ENCODE measurements around the gene STUM. TPM values are rescaled to one million over a fixed set of nuclear protein-coding genes. Genes with fewer than 3 reads are reported as not detected.
A peak's percentile ranks its signal among the peaks of the same experiment; 100 is the strongest.
"Not testable (repeated sequence)": the region's sequence is repeated elsewhere in the genome, so short reads cannot be mapped to it uniquely, and the experiment has no call there.

The STUM gene
- total and polyA plus RNA-seq, 8 donors: 0.15 to 2.1 (median 1.4) TPM

DNA sequence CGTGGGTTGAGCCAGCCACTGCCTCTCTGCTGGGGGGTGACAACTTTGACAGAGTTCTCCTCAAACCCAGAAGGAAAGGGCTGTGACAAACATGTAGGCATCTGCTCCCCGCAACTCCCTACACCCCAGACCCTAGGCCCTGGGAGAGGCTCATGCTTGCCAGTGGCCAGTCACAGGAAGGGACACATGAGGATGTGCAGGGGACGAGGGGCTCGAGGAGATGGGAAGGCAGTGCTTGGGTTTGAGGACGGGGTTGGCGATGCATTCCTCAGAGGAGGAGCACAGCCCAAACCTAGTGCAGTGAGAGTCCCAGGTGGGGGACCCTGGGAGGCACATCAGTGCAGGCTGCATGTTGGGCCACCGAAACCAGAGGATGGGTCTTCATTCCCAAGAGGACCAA is 62.1 kb downstream of the STUM start:
- DNase-seq (peak in 1 of 4 donors; percentile 37), ATAC-seq (no peak)
- Histone ChIP-seq H3K27ac (no peak overlapping the region), H3K27me3 (no peaks in the 10 kb centered on the region), H3K4me1 (no peaks in the 10 kb centered on the region), H3K4me3 (no peak overlapping the region), H3K36me3 (no peaks in the 10 kb centered on the region), H3K9me3 (no peaks in the 10 kb centered on the region)
- intact Hi-C loops (cut with DNase I): no loop called here
- TF ChIP-seq, protein P1, sequence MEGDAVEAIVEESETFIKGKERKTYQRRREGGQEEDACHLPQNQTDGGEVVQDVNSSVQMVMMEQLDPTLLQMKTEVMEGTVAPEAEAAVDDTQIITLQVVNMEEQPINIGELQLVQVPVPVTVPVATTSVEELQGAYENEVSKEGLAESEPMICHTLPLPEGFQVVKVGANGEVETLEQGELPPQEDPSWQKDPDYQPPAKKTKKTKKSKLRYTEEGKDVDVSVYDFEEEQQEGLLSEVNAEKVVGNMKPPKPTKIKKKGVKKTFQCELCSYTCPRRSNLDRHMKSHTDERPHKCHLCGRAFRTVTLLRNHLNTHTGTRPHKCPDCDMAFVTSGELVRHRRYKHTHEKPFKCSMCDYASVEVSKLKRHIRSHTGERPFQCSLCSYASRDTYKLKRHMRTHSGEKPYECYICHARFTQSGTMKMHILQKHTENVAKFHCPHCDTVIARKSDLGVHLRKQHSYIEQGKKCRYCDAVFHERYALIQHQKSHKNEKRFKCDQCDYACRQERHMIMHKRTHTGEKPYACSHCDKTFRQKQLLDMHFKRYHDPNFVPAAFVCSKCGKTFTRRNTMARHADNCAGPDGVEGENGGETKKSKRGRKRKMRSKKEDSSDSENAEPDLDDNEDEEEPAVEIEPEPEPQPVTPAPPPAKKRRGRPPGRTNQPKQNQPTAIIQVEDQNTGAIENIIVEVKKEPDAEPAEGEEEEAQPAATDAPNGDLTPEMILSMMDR (IDR thresholded peaks at IDR 0.05): no peak

DNA sequence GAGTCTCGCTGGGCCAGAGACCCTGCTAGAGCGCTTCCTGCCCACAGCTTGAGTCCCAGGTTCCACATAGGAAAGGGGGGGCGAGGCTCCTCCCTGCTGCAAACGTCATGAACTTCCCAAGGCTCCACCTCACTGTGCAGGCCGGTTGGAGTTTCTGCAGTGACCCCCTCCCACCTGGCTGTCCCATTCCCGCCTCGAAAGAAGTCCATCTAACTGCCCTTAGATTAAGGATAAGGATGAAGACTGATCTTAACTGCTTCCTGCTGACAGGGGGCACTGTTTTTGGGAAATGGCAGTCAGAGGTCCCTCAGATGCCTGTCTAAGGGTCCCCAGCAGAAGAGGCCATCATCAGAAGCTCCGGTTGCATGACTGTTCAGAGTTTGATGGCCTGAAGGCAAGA is 62.7 kb downstream of the STUM start:
- TF ChIP-seq, protein P1 (IDR thresholded peaks at IDR 0.05): no peak
- ATAC-seq (no peak), DNase-seq (peak in 1 of 4 donors; percentile 28)
- Histone ChIP-seq H3K27me3 (no peaks in the 10 kb centered on the region), H3K4me3 (no peak overlapping the region), H3K36me3 (no peaks in the 10 kb centered on the region), H3K27ac (no peak overlapping the region), H3K9me3 (peaks cover 0 to 3% of the 10 kb centered on the region in 2 donors), H3K4me1 (no peaks in the 10 kb centered on the region)
- intact Hi-C loops (cut with DNase I): no loop called here

GRCh38 chr1:226611980-226612379 is 63.4 kb downstream of the STUM start:
- ATAC-seq; H3K36me3 ChIP-seq; intact Hi-C loops (cut with DNase I); H3K4me3 ChIP-seq; H3K4me1 ChIP-seq; DNase-seq; H3K9me3 ChIP-seq; H3K27me3 ChIP-seq; H3K27ac ChIP-seq: not testable (repeated sequence)

GRCh38 chr1:226615876-226616275 is 67.3 kb downstream of the STUM start:
- Histone ChIP-seq H3K4me1 (no peaks in the 10 kb centered on the region), H3K9me3 (peaks cover 0 to 3% of the 10 kb centered on the region in 2 donors), H3K4me3 (no peak overlapping the region), H3K27me3 (no peaks in the 10 kb centered on the region), H3K27ac (no peak overlapping the region), H3K36me3 (no peaks in the 10 kb centered on the region)
- DNase-seq: no peak
- intact Hi-C loops (cut with DNase I): no loop called here
- TF ChIP-seq, protein P1 (IDR thresholded peaks at IDR 0.05): no peak
- no peak for ATAC-seq

DNA sequence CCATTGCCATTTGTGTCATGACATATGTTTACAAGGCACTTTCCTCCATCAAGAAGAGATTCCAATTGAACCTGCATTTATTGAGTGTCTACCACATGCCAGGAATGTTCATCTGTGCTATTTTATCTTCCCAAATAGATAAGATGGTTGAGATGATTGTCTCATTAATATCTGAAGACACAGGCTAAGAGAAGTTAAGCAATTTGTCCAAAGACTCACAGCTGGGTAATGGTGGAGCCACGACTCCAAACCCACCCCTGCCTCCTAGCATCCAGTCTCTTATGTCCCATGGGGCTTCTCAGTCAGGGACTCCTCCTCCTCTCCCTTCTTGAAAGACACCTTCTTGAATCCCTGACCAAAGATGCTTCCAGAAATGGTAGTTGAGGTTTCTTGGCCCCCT is 68.1 kb downstream of the STUM start:
- Histone ChIP-seq H3K36me3 (no peaks in the 10 kb centered on the region), H3K9me3 (peaks cover 0 to 3% of the 10 kb centered on the region in 2 donors), H3K27ac (no peak overlapping the region), H3K27me3 (no peaks in the 10 kb centered on the region), H3K4me1 (no peaks in the 10 kb centered on the region), H3K4me3 (no peak overlapping the region)
- DNase-seq (no peak), ATAC-seq (no peak)
- intact Hi-C loops (cut with DNase I): no loop called here
- TF ChIP-seq, protein P1 (IDR thresholded peaks at IDR 0.05): no peak

GRCh38 chr1:226617109-226617508 is 68.5 kb downstream of the STUM start:
- Histone ChIP-seq H3K27ac (no peak overlapping the region), H3K27me3 (no peaks in the 10 kb centered on the region), H3K4me3 (no peak overlapping the region), H3K4me1 (no peaks in the 10 kb centered on the region), H3K9me3 (peaks cover 0 to 3% of the 10 kb centered on the region in 2 donors), H3K36me3 (no peaks in the 10 kb centered on the region)
- TF ChIP-seq, protein P1 (IDR thresholded peaks at IDR 0.05): no peak
- intact Hi-C loops (cut with DNase I): no loop called here
- DNase-seq (no peak), ATAC-seq (no peak)

DNA sequence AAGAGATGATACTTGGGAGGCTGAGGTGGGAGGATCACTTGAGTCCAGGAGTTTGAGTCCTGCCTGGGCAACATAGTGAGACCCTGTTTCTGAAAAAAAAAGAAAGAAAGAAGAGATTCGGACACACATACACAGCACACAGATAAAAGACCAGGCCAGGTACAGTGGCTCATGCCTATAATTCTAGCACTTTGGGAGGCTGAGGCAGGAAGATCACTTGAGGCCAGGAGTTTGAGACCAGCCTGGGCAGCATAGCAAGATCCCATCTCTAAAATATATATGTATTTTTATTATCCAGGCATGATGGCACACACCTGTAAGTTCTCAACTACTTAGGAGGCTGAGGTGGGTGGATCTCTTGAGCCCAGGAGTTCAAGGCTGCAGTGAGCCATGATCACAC is 69.2 kb downstream of the STUM start:
- H3K4me1 ChIP-seq; DNase-seq; intact Hi-C loops (cut with DNase I); H3K27ac ChIP-seq; H3K4me3 ChIP-seq; H3K36me3 ChIP-seq; ATAC-seq; H3K9me3 ChIP-seq; H3K27me3 ChIP-seq: not testable (repeated sequence)

All from left lung (tissue), 10 donors.